Stimulated activated CD4-positive, alpha-beta T cell treated with anti-CD3 and anti-CD28 coated beads, Interleukin-1b, Interleukin-23, amount 100 ng/mL, for 24 hours (primary cell): Measurements from ENCODE around the gene CEPT1.

Experiments
- DNase-seq, 4 experiments: peaks; one replicate each; pipeline ENCODE4 v3.0.0-alpha.2; 2020; ENCODE audit warnings: low read depth in 4 of 4, low spot score in 1 of 4

CEPT1 gene

DNA sequence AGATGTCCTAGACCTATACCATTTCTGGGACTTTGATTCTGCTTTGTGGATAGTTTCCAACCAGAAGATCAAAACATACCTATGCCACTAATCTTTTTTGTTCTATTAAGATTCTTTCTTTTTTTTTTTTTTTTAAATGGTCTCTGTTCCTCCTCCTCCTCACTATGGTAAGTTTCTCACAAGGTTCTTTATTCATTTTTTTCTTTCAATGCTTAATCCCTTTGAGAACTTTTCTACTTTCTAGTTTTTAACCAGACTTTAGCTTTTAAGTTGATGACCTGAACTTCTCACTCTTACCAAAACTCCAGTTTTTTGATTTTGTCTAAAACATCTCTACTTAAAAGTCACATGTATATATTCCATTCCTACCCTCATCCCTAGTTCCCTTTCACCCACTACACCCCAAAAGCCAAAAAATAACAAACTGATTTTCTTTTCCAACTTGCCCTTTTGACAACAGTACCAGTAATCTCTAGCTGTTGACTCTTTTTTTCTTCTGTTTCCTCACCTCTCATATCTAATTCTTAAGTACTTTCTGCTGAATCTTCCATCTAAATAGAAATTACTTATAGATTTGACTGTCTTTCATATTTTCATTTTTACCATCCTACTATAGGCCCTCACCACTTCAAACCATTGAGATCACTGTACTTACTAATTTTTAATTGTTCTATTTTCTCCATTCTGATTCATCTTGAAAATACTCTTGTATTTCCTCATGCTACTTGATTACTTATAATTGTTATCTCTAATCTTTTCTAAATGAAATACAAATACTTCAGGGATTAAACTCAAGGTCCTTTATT lies 6.1 kb downstream of the CEPT1 start:
- DNase-seq: no peak

DNA sequence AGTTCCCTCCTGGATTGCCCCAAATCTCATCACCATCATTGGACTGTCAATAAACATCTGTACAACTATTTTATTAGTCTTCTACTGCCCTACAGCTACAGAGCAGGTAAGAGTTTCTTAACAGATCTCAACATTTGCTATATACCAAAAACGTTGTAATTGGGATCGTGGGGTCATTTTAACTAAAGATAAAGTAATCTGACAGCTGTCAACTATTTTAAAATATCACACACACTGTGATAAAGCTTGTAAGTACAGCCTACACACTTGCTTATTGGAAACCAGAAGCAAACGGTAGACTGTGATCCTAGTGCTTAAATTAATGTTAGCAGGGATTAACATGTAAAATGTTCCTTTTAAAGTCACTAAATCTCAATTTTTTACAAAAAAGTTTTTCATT lies 7.9 kb downstream of the CEPT1 start:
- no peak for DNase-seq

DNA sequence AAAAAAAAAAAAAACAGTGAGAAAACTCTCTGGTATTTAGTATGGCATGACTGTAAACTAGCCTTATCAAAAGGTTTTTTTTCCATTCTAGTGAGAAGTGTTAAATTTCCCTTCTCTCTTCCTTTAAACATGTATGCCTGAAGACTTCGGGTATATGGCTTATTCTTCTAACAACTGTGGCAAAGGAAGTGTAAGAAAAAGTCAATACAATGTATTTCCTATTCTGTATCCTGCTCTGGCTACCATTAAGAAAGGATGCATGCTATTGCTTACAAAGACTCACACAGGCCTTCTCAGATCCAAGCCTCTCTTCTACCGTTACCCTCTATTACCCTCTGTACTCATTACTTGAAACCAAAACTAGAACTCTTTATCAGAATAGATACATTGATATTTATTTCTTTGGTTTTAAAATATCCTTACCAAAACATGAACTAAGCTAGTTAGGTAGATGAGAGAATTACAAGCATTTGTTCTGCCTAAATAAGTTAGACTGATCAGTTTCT lies 8.4 kb downstream of the CEPT1 start:
- no peak for DNase-seq

DNA sequence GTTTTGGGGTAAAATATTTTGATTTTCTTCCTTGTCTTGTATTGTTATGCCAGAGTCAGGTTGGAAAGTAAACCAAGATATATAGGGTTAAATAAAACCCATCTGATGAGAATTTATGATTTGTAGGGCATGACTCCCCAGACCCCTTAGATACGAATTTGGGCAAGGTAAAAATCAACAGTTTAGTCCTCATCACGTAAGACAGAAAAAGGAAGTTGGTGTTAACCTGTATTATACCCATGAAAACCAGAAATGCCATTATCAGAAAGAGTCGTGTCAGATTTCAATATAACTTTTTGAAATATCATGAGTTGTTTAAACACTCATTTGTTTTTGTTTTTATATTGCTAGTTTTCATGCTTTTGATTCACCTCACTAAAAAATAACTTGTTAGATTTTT lies 11.8 kb downstream of the CEPT1 start:
- DNase-seq: no peak

DNA sequence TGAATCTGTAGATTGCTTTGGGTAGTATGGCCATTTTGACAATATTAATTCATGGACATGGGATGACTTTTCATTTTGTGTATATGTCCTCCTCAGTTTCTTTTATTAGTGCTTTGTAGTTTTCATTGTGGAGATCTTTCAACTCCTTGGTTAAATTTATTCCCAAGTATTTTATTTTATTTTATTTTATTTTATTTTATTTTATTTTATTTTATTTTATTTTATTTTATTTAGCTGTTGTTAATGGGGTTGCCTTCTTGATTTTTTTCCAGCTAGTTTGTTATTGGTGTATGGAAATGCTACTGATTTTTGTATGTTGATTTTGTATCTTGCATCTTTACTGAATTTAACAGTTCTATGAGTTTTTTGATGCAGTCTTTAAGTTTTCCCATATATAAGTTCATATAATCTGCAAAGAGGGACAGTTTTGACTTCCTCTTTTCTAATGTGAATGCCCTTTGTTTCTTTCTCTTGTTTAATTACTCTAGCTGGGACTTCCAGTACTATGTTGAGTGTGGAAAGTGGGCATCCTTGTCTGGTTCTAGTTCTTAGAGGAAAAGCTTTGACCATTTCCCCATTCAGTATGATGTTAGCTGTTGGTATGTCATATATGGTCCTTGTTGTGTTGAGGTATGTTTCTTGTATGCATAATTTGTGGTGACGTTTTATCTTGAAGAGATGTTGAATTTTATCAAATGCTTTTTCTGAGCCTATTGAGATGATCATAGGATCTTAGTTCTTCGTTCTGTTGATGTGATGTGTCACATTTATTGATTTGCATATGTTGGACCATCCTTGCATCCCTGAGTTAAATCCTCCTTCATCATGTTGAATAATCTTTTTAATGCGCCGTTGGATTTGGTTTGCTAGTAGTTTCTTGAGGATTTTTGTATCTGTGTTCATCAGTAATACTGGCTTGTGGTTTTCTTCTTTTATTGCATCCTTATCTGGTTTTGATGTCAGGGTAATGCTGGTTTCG lies 14.3 kb downstream of the CEPT1 start:
- no peak for DNase-seq

DNA sequence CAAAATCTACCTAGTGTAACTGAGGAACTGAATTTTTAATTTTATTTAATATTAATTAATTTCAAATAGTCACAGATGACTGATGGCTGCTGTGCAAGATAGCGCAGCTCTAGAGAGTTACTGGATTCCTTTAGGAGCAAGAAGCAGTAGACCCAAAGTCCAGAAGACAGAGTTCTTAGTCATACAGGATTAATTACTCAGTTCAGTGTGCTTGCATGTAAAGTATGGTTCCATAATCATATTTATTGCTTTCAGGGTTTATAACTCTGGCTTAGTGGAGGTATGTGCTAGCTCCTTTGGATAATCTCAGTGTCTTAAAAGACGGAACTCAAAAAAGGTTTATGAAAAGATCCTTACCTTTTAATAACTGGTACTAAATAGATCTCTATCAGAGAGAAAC lies 17.4 kb downstream of the CEPT1 start:
- DNase-seq: no peak

DNA sequence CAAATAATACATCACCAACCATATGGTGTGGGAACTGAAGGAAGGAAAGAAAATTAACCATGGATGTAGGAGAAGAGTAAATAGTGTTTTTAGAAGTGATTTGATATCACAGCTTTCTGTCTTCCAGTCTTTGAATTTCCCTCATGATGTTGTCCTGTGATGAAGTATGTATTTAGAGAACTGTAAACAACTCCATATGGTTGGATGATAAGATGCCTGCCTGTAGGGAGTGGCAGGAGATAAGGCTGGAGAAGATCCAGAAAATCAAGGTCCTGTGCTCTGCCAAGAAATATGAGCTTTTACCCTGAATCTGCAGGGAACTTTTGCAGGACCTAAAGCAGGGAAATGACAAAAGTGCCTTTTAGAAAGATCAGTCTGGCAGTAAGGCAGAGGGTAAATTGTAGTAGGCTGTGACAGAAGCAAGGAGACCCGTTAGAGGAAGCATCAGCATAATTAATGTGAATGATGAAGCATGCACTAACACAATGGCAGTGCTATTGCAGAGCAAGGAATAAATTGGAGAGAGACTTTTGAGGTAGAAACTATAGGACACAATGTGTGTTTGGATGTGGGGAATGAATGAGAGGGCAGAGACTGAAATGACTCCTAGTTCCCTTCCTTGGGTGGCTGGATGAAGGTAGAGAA lies 21.9 kb downstream of the CEPT1 start:
- DNase-seq: no peak

DNA sequence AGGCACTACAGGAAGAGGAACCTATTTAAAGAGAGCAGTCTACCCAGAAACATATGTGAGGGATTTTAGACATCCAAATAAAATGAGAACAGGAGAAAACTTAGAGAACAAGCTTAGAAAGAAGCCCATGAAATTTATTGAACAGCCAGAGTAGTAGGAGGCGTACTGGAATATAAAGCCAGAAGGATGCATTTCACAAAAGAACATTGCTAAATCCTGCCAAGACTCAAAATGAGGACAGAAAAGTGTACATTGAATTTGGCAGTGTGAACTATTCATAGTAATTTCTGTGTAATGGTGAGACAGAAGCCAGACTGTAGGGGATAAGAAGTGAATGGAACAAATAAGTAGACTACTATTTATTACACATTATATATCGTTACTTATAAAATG lies 22.5 kb downstream of the CEPT1 start:
- no peak for DNase-seq

DNA sequence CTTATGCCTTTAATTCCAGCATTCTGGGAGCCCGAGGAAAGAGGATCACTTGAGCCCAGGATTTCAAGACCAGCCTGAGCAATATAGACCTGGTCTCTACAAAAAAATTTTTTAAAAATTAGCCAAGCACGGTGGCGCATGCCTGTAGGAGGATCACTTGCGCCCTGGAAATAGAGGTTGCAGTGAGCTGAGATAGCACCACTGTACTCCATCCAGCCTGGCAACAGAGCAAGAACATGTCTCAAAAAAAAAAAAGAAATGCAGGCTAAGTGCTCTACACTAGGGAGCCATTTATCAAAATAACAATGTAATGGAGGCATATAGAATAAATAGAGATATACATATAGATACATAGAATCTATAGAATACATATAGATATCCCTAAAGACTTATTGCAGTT lies 23.3 kb downstream of the CEPT1 start:
- DNase-seq: no peak

DNA sequence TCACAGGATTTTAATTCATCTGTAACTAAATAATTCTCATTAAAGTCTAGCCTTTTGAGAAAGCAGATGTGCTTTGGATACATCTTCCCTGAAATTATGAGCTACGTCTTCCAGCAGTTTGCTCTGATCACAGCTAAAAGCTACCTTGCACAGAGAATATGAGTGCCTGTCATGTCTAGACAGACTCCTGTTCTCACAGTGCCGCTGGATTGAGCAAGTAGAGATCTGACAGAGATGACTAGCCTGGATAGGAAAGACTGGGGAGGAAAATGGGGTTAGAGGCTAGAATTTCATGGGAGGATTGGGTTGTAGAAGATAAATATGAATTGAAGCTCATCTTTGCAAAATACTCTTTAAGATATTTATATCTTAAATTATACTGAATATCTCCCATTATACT lies 24.1 kb downstream of the CEPT1 start:
- DNase-seq: no peak

DNA sequence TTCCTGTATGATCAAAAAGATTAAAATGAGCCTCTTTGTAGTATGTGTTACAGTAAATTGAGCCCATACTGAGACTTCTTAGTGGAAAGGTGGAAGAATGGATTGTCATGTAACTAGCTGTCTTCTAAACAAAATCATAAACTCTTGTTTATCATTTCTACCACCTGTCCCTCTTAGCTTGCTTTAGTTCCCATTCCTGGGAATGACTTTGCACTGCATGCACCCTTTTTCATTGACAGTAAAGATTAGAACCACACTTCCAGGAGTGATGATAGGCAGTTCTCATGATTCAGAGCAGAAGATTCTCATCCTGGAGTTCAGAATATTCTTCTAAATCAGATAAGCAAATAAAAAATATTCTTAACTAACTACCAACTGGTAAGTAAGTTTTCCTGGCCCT lies 32.4 kb downstream of the CEPT1 start:
- DNase-seq: no peak

DNA sequence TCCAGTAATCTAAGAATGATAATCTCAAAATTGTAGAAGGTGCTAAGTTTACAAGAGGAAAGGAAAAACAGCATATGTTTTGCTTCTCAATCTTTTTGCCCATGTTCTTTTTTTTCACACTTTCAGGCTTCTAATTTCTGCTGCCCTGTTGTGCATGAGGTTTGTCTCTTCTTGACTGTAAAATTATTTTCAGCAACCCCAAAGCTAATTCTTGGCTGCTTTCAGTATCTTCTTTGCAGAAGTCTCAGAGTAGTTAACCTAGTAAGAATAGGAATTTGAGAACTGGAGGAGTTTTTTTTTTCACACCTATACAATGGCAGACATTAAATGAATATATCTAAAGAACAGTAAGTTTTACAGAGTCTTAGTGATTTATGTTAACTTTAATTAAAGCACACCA lies 34.0 kb downstream of the CEPT1 start:
- DNase-seq: no peak

DNA sequence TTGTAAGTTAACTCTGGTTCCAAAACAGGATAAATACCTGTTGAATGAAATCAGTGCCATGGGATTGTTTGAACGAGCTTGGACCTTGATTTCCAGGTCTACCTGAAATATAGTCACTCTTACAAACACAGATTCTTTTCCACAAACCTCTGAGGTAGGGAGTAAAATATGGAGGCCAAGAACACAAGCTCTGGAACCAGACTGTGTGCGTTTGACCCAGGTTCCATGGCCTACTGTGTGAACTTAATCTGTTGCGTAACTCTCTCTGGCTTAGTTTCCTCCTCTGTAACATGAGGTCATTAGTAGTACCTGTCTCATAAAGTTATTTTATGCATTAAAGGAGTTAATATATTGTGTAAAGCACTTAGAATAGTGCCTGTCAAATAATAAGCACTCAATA lies 35.3 kb downstream of the CEPT1 start:
- no peak for DNase-seq

DNA sequence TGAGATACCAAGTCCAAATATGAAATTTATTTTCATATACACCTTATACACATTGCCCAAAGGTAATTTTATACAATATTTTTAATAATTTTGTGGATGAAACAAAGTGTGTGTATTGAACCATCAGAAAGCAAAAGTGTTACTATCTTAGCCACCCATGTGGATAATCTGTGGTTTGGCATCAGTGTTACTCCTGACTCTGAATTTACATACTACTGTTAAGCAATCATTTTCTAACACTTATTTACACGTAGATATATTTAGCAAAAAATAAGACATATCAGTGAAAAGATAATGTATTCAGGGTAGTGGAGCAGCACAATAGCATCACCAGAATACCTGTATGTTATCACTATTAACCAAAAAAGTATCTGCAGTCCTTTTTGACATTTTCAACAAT lies 36.7 kb downstream of the CEPT1 start:
- DNase-seq: no peak

DNA sequence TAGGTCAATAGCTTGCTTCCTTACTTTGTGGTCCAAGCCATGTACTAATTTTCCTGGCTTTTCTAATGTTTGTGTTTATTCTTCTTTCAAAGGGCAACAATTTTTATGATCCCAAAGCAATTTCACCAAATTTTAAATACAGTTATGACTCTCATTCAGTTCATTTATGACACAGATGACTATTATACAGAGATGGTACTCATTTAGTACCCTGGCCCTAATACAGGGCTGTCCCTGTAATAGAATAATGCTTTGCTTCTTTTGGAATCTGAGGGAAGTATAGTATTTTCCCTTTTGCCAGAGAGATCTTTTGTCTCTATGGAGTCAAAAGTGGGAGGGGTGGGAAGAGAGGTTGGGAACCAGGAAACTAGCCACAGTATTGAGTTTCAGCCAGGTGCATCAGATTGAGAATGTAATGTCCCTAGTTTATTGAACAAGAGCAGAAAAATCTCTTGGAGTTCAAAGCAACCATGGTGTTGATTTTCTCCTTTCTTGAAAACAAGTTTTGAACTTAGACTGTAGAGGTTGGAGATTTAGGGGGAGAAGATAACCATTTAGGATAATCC lies 40.0 kb downstream of the CEPT1 start:
- no peak for DNase-seq

DNA sequence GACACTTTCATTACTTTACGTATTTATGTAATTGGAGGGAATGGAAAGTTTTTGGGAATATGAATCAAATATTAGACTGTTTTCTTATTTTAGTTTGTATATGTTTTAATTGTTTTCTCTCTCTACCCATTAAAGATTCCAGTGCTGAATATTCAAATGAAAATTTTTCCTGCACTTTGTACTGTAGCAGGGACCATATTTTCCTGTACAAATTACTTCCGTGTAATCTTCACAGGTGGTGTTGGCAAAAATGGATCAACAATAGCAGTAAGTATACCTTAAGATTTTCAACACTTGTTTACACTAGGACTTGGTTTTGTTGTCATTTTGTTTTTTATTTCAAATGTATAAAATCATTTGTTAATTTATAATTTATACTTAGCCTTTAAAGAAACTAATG lies 42.0 kb downstream of the CEPT1 start:
- DNase-seq: no peak

DNA sequence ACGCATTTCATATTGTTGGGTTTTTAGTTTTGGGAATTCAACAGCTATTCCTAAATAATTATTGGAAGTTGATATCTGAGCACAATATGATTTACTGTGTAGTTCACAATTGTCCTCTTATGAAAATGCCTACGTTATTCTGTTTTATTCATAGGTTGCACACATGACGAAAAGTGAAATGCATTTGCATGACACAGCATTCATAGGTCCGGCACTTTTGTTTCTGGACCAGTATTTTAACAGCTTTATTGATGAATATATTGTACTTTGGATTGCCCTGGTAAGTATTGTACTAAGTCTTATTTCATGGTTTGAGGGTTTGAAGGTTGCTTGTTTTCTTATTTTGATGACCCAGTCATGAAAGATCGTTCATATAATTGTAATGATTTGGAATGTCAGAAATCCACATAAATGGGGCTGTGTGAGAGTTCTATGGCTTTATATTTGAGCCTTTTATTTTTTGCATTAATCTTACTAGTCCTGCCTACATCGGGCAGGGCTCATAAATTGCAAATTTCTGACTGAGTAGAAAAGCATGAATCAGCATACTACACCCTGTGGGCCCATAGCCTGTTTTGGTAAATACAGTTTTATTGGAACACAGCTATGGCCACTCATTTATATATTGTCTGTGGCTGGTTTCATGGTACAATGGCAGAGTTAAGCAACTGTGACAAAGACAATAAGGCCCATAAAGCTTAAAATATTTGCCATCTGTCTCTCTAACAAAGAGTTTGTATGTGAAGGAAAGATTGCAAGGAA lies 43.5 kb downstream of the CEPT1 start:
- DNase-seq: no peak

DNA sequence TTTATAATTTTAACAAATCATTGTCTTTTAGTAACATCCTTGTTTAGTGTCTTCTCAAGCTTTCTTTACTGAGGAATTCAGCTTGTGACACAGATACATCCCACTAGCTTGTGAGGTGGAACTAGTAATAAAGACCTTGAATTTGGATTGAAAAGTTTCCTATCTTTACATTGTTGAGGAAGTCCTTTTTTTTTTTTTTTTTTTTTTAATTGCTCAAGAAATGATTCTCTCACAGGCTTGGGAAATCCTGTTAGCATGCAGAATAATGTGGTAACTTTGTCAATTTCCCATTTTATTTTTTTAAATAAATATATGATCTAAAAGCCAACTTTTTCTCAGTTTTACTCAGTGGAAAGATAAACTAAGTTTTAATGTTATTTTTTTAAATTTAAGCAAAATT lies 44.6 kb downstream of the CEPT1 start:
- DNase-seq: no peak

DNA sequence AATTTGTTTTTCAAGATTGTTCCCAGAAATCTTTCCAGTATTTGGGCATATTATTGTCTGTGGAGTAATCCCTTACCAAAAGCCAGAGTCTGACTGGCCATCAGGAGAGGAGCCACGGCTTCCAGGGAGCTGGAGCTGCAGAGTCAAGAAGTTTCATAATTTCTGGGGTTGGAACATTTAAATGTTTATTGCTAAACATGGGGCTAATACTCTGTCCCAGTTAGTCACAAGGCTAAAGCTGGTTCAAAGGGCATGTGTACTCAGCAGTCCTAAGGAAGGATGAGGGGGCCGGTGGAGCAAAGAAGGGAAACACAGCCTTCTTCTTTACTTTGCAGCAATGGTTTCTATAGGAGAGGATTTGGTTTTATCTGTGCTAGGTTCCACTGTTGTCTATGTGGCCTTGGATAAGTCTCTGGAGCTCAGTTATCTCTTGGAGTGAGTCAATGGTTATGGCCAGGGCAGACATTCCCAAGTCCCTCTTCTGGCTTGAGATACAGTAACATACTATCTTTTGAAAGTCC lies 51.0 kb downstream of the CEPT1 start:
- no peak for DNase-seq

DNA sequence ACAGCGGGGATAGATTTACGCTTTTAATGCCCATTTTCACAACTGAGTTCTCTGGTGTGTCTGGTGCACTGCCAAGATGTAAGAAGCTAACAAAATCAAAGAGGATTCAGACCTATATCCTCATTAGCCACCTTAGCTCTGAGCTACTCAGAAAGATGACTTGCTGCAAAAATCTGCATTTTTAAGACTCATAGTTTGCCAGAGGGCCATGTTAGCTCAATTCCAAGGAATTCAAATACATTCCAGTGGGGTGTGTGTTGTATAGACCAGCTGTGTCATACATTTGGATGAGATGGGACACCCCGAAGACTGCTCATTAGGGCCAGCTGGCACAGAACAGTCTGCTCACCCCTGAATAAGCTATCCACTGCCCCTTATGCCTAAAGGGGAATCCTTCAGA lies 51.5 kb downstream of the CEPT1 start:
- DNase-seq: no peak
